ENCODE results near the gene SCYGR5.

- TF ChIP-seq, protein P1, sequence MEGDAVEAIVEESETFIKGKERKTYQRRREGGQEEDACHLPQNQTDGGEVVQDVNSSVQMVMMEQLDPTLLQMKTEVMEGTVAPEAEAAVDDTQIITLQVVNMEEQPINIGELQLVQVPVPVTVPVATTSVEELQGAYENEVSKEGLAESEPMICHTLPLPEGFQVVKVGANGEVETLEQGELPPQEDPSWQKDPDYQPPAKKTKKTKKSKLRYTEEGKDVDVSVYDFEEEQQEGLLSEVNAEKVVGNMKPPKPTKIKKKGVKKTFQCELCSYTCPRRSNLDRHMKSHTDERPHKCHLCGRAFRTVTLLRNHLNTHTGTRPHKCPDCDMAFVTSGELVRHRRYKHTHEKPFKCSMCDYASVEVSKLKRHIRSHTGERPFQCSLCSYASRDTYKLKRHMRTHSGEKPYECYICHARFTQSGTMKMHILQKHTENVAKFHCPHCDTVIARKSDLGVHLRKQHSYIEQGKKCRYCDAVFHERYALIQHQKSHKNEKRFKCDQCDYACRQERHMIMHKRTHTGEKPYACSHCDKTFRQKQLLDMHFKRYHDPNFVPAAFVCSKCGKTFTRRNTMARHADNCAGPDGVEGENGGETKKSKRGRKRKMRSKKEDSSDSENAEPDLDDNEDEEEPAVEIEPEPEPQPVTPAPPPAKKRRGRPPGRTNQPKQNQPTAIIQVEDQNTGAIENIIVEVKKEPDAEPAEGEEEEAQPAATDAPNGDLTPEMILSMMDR (IDR thresholded peaks at IDR 0.05; ENCODE audit: insufficient read depth, low read depth, low read length), result no peak
- TF ChIP-seq EZH2 (IDR thresholded peaks at IDR 0.05; ENCODE audit: insufficient read depth, low read length), result no peak
These were observed 44.4 kb downstream of the SCYGR5 start for GRCh38 chr2:227710986-227711385.
